SK-N-SH treated with all-trans-retinoic acid at 6 μM for 48 hours (cell line): Measurements from ENCODE around the gene TRIM17.

Source experiments
- BACH2 ChIP-seq: fragments of 250-450 bp; sonication (Bioruptor Pico); IDR thresholded peaks from 2 replicates; pipeline ENCODE4 v1.9.0; 2021; ENCODE audit warnings: mild to moderate bottlenecking, borderline replicate concordance
- CREB5 ChIP-seq: fragments of 250-450 bp; sonication (Bioruptor Pico); IDR thresholded peaks from 2 replicates; pipeline ENCODE4 v1.5.1; 2020; ENCODE audit warnings: low read depth, mild to moderate bottlenecking, moderate library complexity
- ZFP3 ChIP-seq: fragments of 250-450 bp; sonication (Bioruptor Pico); IDR thresholded peaks from 2 replicates; pipeline ENCODE4 v1.5.0; 2020; ENCODE audit warnings: mild to moderate bottlenecking, moderate library complexity
- ZNF8 ChIP-seq: fragments of 450-650 bp; formaldehyde crosslinking; IDR thresholded peaks from 2 replicates; pipeline ENCODE4 v1.5.0; 2020; ENCODE audit warnings: mild to moderate bottlenecking, moderate library complexity

- TF ChIP-seq CREB5 (no peak), ZFP3 (no peak), BACH2 (CRISPR knock-in tag) (no peak), ZNF8 (CRISPR knock-in tag) (no peak)
These were observed 47.7 kb downstream of the TRIM17 start for GRCh38 chr1:228368801-228369607.
